GM12878 (cell line): ENCODE data around the gene ITSN1.
A peak's percentile ranks its signal among the peaks of the same experiment; 100 is the strongest.

Experiments
- ATF2 ChIP-seq: IDR thresholded peaks from 2 replicates; pipeline ENCODE4 v1.6.1; 2012; ENCODE audit warnings: low read length, inconsistent platforms
- CTCF ChIP-seq, 3 experiments: IDR thresholded peaks in 2 of 3; conservative IDR thresholded peaks in 1 of 3; 2 replicates each; pipeline ENCODE4 v1.5.1; 2011; ENCODE audit warnings: low read depth in 3 of 3, low read length in 3 of 3, mild to moderate bottlenecking in 3 of 3, control low read depth in 2 of 3, moderate library complexity in 2 of 3, inconsistent platforms in 1 of 3, mixed read lengths in 1 of 3; ENCODE audit not compliant: control insufficient read depth in 2 of 3, insufficient read depth in 1 of 3; ENCODE audit errors: extremely low read depth in 1 of 3
- DPF2 ChIP-seq: fragments of 450-650 bp; IDR thresholded peaks from 2 replicates; pipeline ENCODE4 v1.6.1; 2017; ENCODE audit warnings: mild to moderate bottlenecking
- EP300 ChIP-seq, 2 experiments: fragments of 150-350 bp in 1 of 2; IDR thresholded peaks; 2 replicates each; pipeline ENCODE4 v1.6.1; 2011 to 2012; ENCODE audit warnings: low read depth in 2 of 2, low read length in 2 of 2, borderline replicate concordance in 1 of 2, improper control_type of control experiment in 1 of 2, inconsistent platforms in 1 of 2; ENCODE audit not compliant: control insufficient read depth in 1 of 2
- EZH2 ChIP-seq: IDR thresholded peaks from 2 replicates; pipeline ENCODE4 v1.6.1; 2012; ENCODE audit warnings: low read depth, mild to moderate bottlenecking, control low read depth, inconsistent platforms, low read length, borderline replicate concordance; ENCODE audit not compliant: control insufficient read depth
- HCFC1 ChIP-seq: fragments of 150-350 bp; IDR thresholded peaks from 2 replicates; pipeline ENCODE4 v1.6.1; 2014; ENCODE audit warnings: low read length
- JUND ChIP-seq: IDR thresholded peaks from 2 replicates; pipeline ENCODE4 v1.6.1; 2012; ENCODE audit warnings: low read depth, mild to moderate bottlenecking, low read length, improper control_type of control experiment, moderate library complexity
- MEF2B ChIP-seq: fragments of 450-650 bp; IDR thresholded peaks from 2 replicates; pipeline ENCODE4 v1.6.1; 2018; ENCODE audit warnings: mild to moderate bottlenecking, moderate library complexity; ENCODE audit not compliant: partially characterized antibody, poor library complexity, severe bottlenecking
- MTA2 ChIP-seq: fragments of 450-650 bp; IDR thresholded peaks from 2 replicates; pipeline ENCODE4 v1.6.1; 2016; ENCODE audit warnings: low read depth, mild to moderate bottlenecking, moderate library complexity
- POLR2A ChIP-seq: IDR thresholded peaks from 2 replicates; pipeline ENCODE4 v1.6.1; 2011; ENCODE audit warnings: low read depth, mild to moderate bottlenecking, low read length
- RBBP5 ChIP-seq: fragments of 200-600 bp; sonication (generic); conservative IDR thresholded peaks from 2 replicates; pipeline ENCODE4 v1.6.1; 2016
- SUZ12 ChIP-seq: fragments of 200-600 bp; sonication (generic); IDR thresholded peaks from one replicate; pipeline ENCODE4 v1.6.1; 2018; ENCODE audit warnings: antibody characterized with exemption, mild to moderate bottlenecking; ENCODE audit not compliant: unreplicated experiment

GRCh38 chr21:33641352-33642026 lies 812 bp upstream of the ITSN1 start, which contains the start of gene CRYZL1:
- TF ChIP-seq ATF2: no peak
- TF ChIP-seq MEF2B: peak; percentile 50
- TF ChIP-seq CTCF (IDR thresholded peaks at IDR 0.05 in 2 of 3, conservative IDR thresholded peaks at IDR 0.05 in 1 of 3; ENCODE audit: control insufficient read depth in 2 of 3, extremely low read depth in 1 of 3, insufficient read depth in 1 of 3, low read depth in 3 of 3, low read length in 3 of 3): no peak
- peak; percentile 91 for TF ChIP-seq DPF2
- peak; percentile 92 for TF ChIP-seq POLR2A
- TF ChIP-seq EP300 (IDR thresholded peaks at IDR 0.05; ENCODE audit: borderline replicate concordance in 1 of 2, control insufficient read depth in 1 of 2, low read depth in 2 of 2, low read length in 2 of 2): no peak
- no peak for TF ChIP-seq MTA2
- TF ChIP-seq JUND: peak; percentile 37; the same call in 1 of the 2 replicates
- no peak for TF ChIP-seq SUZ12
- TF ChIP-seq HCFC1: peak; percentile 94
- TF ChIP-seq EZH2: no peak
- no peak for TF ChIP-seq RBBP5
